ENCODE data around the gene SLC30A1.
A peak's percentile ranks its signal among the peaks of the same experiment; 100 is the strongest.

The SLC30A1 gene

GRCh38 chr1:211613108-211613947, 34.4 kb upstream of the SLC30A1 start:
- Histone ChIP-seq H3K9me2 (replicated peaks; ENCODE audit: low read depth, low read length) (no peaks in the 10 kb centered on the region), H2AFZ (ENCODE audit: low read length) (peak overlapping the region; percentile 59)

GRCh38 chr1:211612786-211613107, 33.8 kb upstream of the SLC30A1 start:
- H3K4me2 ChIP-seq (ENCODE audit: low read depth, low read length, poor library complexity, severe bottlenecking), result peak overlapping the region; percentile 41
- peaks cover 32% of the 10 kb centered on the region for H3K4me1 ChIP-seq (ENCODE audit: insufficient read depth, low read length, poor library complexity, severe bottlenecking)
- H4K20me1 ChIP-seq (ENCODE audit: insufficient read depth, low read length, poor library complexity, severe bottlenecking), result no peaks in the 10 kb centered on the region
- H3K79me2 ChIP-seq (ENCODE audit: insufficient read depth, low read length), result no peaks in the 10 kb centered on the region
- no peaks in the 10 kb centered on the region for H3K9me3 ChIP-seq (ENCODE audit: insufficient read depth, low read depth, low read length)
- H3K36me3 ChIP-seq (ENCODE audit: insufficient read depth, low read length), result no peaks in the 10 kb centered on the region
- no peak overlapping the region for H3K4me3 ChIP-seq (ENCODE audit: low read length, poor library complexity, severe bottlenecking)
- no peaks in the 10 kb centered on the region for H3K9me2 ChIP-seq (replicated peaks; ENCODE audit: low read depth, low read length)
- peak overlapping the region; percentile 59 for H2AFZ ChIP-seq (ENCODE audit: low read length)
- H3F3A ChIP-seq (ENCODE audit: low read depth), result no peaks in the 10 kb centered on the region
- peak overlapping the region; percentile 17 for H3K9ac ChIP-seq (ENCODE audit: low read depth, low read length, poor library complexity, severe bottlenecking)
- no peaks in the 10 kb centered on the region for H3K27me3 ChIP-seq (ENCODE audit: insufficient read depth, low read length, poor library complexity, severe bottlenecking)
- no peak for TF ChIP-seq EZH2phosphoT487 (IDR thresholded peaks at IDR 0.05; ENCODE audit: borderline replicate concordance)
- no peak for TF ChIP-seq CTCF (conservative IDR thresholded peaks at IDR 0.05; ENCODE audit: low read length)

More at GRCh38 chr1:211613108-211613947, 34.4 kb upstream of the SLC30A1 start:
- peak overlapping the region; percentile 41 for H3K4me2 ChIP-seq (ENCODE audit: low read depth, low read length, poor library complexity, severe bottlenecking)
- H3K9me3 ChIP-seq (ENCODE audit: insufficient read depth, low read depth, low read length), result no peaks in the 10 kb centered on the region
- no peaks in the 10 kb centered on the region for H3K79me2 ChIP-seq (ENCODE audit: insufficient read depth, low read length)
- TF ChIP-seq EZH2phosphoT487 (IDR thresholded peaks at IDR 0.05; ENCODE audit: borderline replicate concordance), result no peak
- TF ChIP-seq CTCF (conservative IDR thresholded peaks at IDR 0.05; ENCODE audit: low read length), result no peak
- H3K4me1 ChIP-seq (ENCODE audit: insufficient read depth, low read length, poor library complexity, severe bottlenecking), result peaks cover 32% of the 10 kb centered on the region
- no peaks in the 10 kb centered on the region for H3K36me3 ChIP-seq (ENCODE audit: insufficient read depth, low read length)
- no peak overlapping the region for H3K4me3 ChIP-seq (ENCODE audit: low read length, poor library complexity, severe bottlenecking)
- no peaks in the 10 kb centered on the region for H3K27me3 ChIP-seq (ENCODE audit: insufficient read depth, low read length, poor library complexity, severe bottlenecking)
- peak overlapping the region; percentile 17 for H3K9ac ChIP-seq (ENCODE audit: low read depth, low read length, poor library complexity, severe bottlenecking)
- H3F3A ChIP-seq (ENCODE audit: low read depth), result no peaks in the 10 kb centered on the region
- H4K20me1 ChIP-seq (ENCODE audit: insufficient read depth, low read length, poor library complexity, severe bottlenecking), result no peaks in the 10 kb centered on the region

GRCh38 chr1:211611818-211612217, 32.9 kb upstream of the SLC30A1 start:
- Histone ChIP-seq H3K4me1 (ENCODE audit: insufficient read depth, low read length, poor library complexity, severe bottlenecking) (peaks cover 32% of the 10 kb centered on the region), H4K20me1 (ENCODE audit: insufficient read depth, low read length, poor library complexity, severe bottlenecking) (no peaks in the 10 kb centered on the region), H3F3A (ENCODE audit: low read depth) (no peaks in the 10 kb centered on the region), H3K9me3 (ENCODE audit: insufficient read depth, low read depth, low read length) (no peaks in the 10 kb centered on the region), H3K36me3 (ENCODE audit: insufficient read depth, low read length) (no peaks in the 10 kb centered on the region), H3K9me2 (replicated peaks; ENCODE audit: low read depth, low read length) (no peaks in the 10 kb centered on the region), H3K4me2 (ENCODE audit: low read depth, low read length, poor library complexity, severe bottlenecking) (no peak overlapping the region), H3K79me2 (ENCODE audit: insufficient read depth, low read length) (no peaks in the 10 kb centered on the region), H3K4me3 (ENCODE audit: low read length, poor library complexity, severe bottlenecking) (no peak overlapping the region), H2AFZ (ENCODE audit: low read length) (peak overlapping the region; percentile 78), H3K9ac (ENCODE audit: low read depth, low read length, poor library complexity, severe bottlenecking) (peak overlapping the region; percentile 26), H3K27me3 (ENCODE audit: insufficient read depth, low read length, poor library complexity, severe bottlenecking) (no peaks in the 10 kb centered on the region)
- no peak for TF ChIP-seq CTCF (conservative IDR thresholded peaks at IDR 0.05; ENCODE audit: low read length)
- TF ChIP-seq EZH2phosphoT487 (IDR thresholded peaks at IDR 0.05; ENCODE audit: borderline replicate concordance), result no peak
